OCI-LY7 (cell line): ENCODE measurements around the gene PRDM1.

Experiments used
- EZH2phosphoT487 ChIP-seq: fragments of 200-600 bp; sonication (generic); IDR thresholded peaks from 2 replicates; pipeline ENCODE4 v1.6.1; 2018; ENCODE audit warnings: low read depth, borderline replicate concordance, mild to moderate bottlenecking, mixed run types, antibody characterized with exemption, low read length, moderate library complexity, mixed read lengths
- TF ChIP-seq, protein P1 (sequence below): fragments of 200-600 bp; sonication (generic); conservative IDR thresholded peaks from 2 replicates; pipeline ENCODE4 v1.5.1; 2014; ENCODE audit warnings: mild to moderate bottlenecking, antibody characterized with exemption, low read length, moderate library complexity, mixed read lengths

DNA sequence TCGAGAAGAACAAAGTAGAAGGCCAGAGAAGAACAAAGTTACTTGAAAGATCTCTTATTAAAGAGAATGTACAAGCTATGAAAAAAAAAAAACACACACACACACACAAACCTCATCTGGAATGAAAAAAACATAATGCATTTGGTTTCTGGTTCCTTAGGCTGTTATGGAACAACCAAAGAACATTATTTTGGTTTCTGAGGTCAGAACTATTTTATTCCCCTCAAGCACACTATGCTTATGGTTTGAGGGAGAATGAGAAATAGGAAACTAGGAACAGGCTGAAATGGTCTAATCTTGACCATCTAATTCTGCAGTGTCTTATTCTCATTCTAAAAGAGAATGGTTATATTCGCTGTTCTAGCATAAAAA is 8.8 kb downstream of the PRDM1 start:
- TF ChIP-seq, protein P1, sequence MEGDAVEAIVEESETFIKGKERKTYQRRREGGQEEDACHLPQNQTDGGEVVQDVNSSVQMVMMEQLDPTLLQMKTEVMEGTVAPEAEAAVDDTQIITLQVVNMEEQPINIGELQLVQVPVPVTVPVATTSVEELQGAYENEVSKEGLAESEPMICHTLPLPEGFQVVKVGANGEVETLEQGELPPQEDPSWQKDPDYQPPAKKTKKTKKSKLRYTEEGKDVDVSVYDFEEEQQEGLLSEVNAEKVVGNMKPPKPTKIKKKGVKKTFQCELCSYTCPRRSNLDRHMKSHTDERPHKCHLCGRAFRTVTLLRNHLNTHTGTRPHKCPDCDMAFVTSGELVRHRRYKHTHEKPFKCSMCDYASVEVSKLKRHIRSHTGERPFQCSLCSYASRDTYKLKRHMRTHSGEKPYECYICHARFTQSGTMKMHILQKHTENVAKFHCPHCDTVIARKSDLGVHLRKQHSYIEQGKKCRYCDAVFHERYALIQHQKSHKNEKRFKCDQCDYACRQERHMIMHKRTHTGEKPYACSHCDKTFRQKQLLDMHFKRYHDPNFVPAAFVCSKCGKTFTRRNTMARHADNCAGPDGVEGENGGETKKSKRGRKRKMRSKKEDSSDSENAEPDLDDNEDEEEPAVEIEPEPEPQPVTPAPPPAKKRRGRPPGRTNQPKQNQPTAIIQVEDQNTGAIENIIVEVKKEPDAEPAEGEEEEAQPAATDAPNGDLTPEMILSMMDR: no peak
- no peak for TF ChIP-seq EZH2phosphoT487
